ENCODE measurements around the gene GNS.

- TF ChIP-seq CTCF (IDR thresholded peaks at IDR 0.05; ENCODE audit: extremely low read depth in 1 of 2, insufficient read depth in 1 of 2, low read depth in 1 of 2, low read length in 2 of 2) (no peak), POLR2AphosphoS5 (IDR thresholded peaks at IDR 0.05; ENCODE audit: insufficient read depth, low read depth, low read length) (no peak), EZH2 (IDR thresholded peaks at IDR 0.05; ENCODE audit: borderline replicate concordance, low read depth, low read length, severe bottlenecking) (no peak), POLR2A (IDR thresholded peaks at IDR 0.05; ENCODE audit: low read depth, low read length) (no peak)
Observed at GRCh38 chr12:64718649-64719048, 40.6 kb downstream of the GNS start.

All from endothelial cell of umbilical vein (primary cell).